OCI-LY3 (cell line): ENCODE results near the gene PTRH2.

Experiments
- EZH2phosphoT487 ChIP-seq: fragments of 200-600 bp; shearing (Covaris generic); IDR thresholded peaks from 2 replicates; pipeline ENCODE4 v1.6.1; 2018; ENCODE audit warnings: antibody characterized with exemption, mixed run types, low read depth
- TF ChIP-seq, protein P1 (sequence below): fragments of 200-600, 300-600 bp; sonication (generic); IDR thresholded peaks from 2 replicates; pipeline ENCODE4 v1.5.1; 2014; ENCODE audit warnings: antibody characterized with exemption, low read length, low read depth

DNA sequence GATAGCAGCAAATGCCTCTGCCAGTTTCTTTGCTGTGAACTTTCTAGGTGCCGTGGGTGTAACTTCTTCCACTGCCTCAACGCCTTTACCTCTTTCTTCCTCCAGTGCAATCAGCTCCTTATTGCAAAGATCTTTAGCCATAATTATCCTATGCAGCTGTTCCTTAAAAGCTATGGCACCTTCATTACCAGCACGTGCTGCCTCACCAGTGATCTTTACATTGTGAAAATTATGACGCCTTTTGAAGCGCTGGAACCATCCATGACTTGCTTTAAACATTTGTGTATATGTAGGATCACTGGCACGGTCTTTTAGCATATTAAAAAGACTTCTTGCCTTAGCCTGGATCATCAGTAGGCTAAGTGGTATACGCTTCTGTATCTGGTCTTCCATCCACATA lies 8.0 kb downstream of the PTRH2 start:
- TF ChIP-seq, protein P1, sequence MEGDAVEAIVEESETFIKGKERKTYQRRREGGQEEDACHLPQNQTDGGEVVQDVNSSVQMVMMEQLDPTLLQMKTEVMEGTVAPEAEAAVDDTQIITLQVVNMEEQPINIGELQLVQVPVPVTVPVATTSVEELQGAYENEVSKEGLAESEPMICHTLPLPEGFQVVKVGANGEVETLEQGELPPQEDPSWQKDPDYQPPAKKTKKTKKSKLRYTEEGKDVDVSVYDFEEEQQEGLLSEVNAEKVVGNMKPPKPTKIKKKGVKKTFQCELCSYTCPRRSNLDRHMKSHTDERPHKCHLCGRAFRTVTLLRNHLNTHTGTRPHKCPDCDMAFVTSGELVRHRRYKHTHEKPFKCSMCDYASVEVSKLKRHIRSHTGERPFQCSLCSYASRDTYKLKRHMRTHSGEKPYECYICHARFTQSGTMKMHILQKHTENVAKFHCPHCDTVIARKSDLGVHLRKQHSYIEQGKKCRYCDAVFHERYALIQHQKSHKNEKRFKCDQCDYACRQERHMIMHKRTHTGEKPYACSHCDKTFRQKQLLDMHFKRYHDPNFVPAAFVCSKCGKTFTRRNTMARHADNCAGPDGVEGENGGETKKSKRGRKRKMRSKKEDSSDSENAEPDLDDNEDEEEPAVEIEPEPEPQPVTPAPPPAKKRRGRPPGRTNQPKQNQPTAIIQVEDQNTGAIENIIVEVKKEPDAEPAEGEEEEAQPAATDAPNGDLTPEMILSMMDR: no peak
- TF ChIP-seq EZH2phosphoT487: no peak
